Measurements from ENCODE around the gene KLHL17.

Gene KLHL17

DNA sequence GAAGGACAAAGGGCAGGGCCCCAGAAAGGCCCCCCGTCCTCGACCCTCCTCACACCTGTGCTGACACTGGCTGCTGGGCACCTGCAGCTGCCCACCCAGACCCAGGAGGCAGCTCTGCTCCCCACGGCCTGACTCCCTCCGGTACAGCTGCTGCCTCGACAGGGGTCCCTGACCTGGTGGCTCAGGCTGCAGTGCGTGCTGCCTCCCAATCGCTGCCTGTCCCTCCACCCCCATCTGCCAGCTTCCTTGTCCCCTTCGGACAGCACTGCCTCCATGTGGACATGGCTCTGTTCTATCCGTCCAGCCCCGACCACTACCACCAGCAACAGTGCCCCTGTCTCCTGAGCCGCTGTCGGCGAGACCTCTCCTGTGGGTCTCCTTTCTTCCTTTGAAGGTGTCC is 5.5 kb upstream of the KLHL17 start:
- peaks cover 75% of the 10 kb centered on the region for H3K36me3 ChIP-seq (ENCODE audit: control insufficient read depth, insufficient read depth, low read length)
- 96 to 98% methylated on average over 9 to 13 of the region's 13 CpGs for WGBS, 2 experiments (ENCODE audit: insufficient coverage in 2 of 2)
- H3K4me1 ChIP-seq (ENCODE audit: control insufficient read depth, insufficient read depth, low read length, poor library complexity, severe bottlenecking) = peaks cover 8% of the 10 kb centered on the region
- no peaks in the 10 kb centered on the region for H3K9me3 ChIP-seq (ENCODE audit: control insufficient read depth, low read length)
- H3K4me3 ChIP-seq (ENCODE audit: extremely low read depth, insufficient read depth, low read length, poor library complexity, severe bottlenecking) = no peak overlapping the region
- H3K27ac ChIP-seq (ENCODE audit: low read depth, low read length, severe bottlenecking) = no peak overlapping the region

DNA sequence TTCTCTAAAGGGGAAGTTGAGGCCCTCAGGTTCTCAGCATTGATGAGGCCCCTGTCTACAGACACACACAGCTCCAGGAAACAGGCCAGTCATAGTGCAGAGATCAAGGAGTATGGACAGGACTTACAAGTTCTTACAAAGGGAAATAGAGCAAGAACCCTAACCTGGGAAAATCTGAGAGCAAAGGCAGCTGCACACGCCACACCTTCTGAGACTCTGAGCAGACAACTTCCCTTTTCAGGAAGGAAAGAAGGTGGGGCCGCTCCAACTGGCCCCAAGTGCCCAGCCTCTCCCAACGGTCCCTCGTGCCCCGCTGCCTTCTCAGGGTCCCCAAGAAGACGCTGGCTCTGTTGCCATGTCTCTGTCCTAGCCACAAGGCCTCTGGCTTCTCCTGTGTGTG is 4.9 kb upstream of the KLHL17 start:
- H3K9me3 ChIP-seq (ENCODE audit: control insufficient read depth, low read length) = no peaks in the 10 kb centered on the region
- H3K36me3 ChIP-seq (ENCODE audit: control insufficient read depth, insufficient read depth, low read length) = peaks cover 70% of the 10 kb centered on the region
- H3K4me3 ChIP-seq (ENCODE audit: extremely low read depth, insufficient read depth, low read length, poor library complexity, severe bottlenecking) = no peak overlapping the region
- 95 to 100% methylated on average over 6 of the region's 6 CpGs for WGBS, 2 experiments (ENCODE audit: insufficient coverage in 2 of 2)
- peaks cover 8% of the 10 kb centered on the region for H3K4me1 ChIP-seq (ENCODE audit: control insufficient read depth, insufficient read depth, low read length, poor library complexity, severe bottlenecking)
- H3K27ac ChIP-seq (ENCODE audit: low read depth, low read length, severe bottlenecking) = no peak overlapping the region

DNA sequence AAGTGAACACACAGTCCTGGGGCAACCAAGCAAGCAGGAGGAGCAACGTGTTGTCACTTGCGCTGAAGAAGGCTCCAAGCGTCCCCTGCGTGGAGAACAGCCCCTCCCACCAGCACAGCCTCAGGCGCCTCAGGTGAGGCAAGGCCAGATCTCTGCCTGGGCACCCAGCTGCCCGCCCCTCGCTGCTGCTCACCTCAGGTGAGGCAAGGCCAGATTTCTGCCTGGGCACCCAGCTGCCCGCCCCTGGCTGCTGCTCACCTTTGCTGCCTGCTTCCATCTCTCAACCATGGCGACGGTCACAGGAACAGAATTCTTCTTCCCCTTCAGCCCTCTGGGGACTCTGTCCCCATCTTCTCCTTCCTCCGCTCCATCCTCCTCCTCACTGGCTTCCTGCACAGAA is 3.7 kb upstream of the KLHL17 start:
- Histone ChIP-seq H3K36me3 (ENCODE audit: control insufficient read depth, insufficient read depth, low read length) (peaks cover 59% of the 10 kb centered on the region), H3K27ac (ENCODE audit: low read depth, low read length, severe bottlenecking) (no peak overlapping the region), H3K9me3 (ENCODE audit: control insufficient read depth, low read length) (no peaks in the 10 kb centered on the region), H3K4me3 (ENCODE audit: extremely low read depth, insufficient read depth, low read length, poor library complexity, severe bottlenecking) (no peak overlapping the region), H3K4me1 (ENCODE audit: control insufficient read depth, insufficient read depth, low read length, poor library complexity, severe bottlenecking) (peaks cover 8% of the 10 kb centered on the region)
- WGBS, 2 experiments (ENCODE audit: insufficient coverage in 2 of 2) = 97 to 98% methylated on average over 6 to 9 of the region's 11 CpGs

DNA sequence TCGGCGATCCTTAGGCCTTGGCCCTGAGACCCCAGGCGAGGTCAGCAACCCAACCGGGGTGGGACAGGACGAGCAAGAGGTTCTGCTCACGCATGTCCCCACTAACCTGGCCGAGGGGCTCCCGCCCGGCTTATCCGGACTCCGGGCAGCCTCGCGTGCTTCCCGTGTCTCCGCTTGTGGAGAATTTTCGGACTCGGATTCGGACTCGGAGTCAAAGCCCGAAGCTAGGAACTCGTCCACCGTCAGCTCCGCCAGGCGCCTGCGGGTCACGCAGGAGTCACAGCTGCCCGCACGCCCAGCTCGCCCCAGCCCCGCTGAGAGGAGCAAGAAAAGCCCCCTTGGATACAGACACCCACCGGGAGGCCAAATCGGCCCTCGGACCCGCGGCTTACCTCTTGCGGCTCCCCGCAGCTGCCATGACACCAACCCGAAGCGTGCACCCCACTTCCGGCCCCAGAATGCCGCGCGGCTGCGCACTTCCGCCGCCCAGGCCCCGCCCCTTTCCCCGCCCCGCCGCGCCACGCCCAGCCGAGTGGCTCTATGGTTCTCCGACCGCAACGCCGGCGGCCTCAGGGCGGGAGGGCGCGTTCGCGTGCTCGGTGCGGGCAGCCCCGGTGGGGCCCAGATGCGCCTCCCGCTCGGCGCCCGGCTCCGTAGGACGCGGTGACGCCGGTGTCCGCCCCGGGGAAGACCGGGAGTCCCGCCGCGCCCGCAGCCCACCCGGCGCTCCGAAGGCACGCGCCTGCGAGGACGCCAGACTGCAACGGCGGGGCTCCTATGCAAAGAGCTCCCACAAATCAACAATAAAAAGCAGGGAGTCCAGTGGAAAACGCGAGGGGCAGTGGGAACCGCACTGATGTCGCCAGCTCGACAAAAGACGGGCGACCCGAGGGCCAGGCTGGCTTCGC is 1.3 kb upstream of the KLHL17 start, which contains the start of gene NOC2L:
Gene NOC2L, minus strand, starts transcription at position 434 of the 908 bp plus-strand sequence. Its CDS starts 16 bp downstream, at position 418.
- 3 to 7% methylated on average over 73 to 95 of the region's 101 CpGs for WGBS, 2 experiments (ENCODE audit: insufficient coverage in 2 of 2)
- Histone ChIP-seq H3K36me3 (ENCODE audit: control insufficient read depth, insufficient read depth, low read length) (peaks cover 55% of the 10 kb centered on the region), H3K9me3 (ENCODE audit: control insufficient read depth, low read length) (no peaks in the 10 kb centered on the region), H3K4me1 (ENCODE audit: control insufficient read depth, insufficient read depth, low read length, poor library complexity, severe bottlenecking) (peaks cover 8% of the 10 kb centered on the region), H3K4me3 (ENCODE audit: extremely low read depth, insufficient read depth, low read length, poor library complexity, severe bottlenecking) (peak within 1 kb of the TSS; percentile 94), H3K27ac (ENCODE audit: low read depth, low read length, severe bottlenecking) (no peak within 1 kb of the TSS)

DNA sequence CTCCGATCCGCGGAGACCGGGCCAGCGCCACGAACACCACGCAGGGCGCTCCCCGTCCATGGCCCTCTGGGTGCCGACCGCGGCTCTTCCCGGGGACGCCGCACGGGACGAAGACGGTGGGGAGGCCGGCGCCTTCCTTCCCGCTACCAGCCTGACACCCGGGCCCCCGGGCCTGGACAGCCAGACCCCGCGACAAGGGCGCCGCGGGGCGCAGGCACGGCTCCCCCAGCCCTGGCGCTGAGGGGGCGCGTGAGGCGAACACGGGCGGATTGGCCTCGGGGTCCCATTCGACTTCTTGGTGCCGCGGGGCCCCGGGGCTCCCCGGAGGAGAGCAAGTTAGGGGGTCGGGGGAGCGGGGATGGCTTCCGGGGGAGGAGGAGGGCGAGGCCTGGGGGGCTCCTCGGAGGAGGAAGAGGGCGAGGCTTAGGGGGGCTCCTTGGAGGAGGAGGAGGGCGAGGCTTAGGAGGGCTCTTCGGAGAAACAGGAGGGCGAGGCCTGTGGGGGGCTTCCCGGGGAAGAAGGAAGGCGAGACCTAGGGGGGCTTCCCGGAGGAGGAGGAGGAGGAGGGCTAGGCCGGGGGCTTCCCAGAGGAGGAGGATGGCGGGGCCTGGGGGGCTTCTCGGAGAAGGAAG is 537 bp upstream of the KLHL17 start:
- no peaks in the 10 kb centered on the region for H3K9me3 ChIP-seq (ENCODE audit: control insufficient read depth, low read length)
- no peak overlapping the region for H3K27ac ChIP-seq (ENCODE audit: low read depth, low read length, severe bottlenecking)
- H3K4me1 ChIP-seq (ENCODE audit: control insufficient read depth, insufficient read depth, low read length, poor library complexity, severe bottlenecking) = peaks cover 8% of the 10 kb centered on the region
- H3K36me3 ChIP-seq (ENCODE audit: control insufficient read depth, insufficient read depth, low read length) = peaks cover 52% of the 10 kb centered on the region
- peak overlapping the region; percentile 61 for H3K4me3 ChIP-seq (ENCODE audit: extremely low read depth, insufficient read depth, low read length, poor library complexity, severe bottlenecking)
- 44 to 59% methylated on average over 20 to 47 of the region's 57 CpGs for WGBS, 2 experiments (ENCODE audit: insufficient coverage in 2 of 2)

DNA sequence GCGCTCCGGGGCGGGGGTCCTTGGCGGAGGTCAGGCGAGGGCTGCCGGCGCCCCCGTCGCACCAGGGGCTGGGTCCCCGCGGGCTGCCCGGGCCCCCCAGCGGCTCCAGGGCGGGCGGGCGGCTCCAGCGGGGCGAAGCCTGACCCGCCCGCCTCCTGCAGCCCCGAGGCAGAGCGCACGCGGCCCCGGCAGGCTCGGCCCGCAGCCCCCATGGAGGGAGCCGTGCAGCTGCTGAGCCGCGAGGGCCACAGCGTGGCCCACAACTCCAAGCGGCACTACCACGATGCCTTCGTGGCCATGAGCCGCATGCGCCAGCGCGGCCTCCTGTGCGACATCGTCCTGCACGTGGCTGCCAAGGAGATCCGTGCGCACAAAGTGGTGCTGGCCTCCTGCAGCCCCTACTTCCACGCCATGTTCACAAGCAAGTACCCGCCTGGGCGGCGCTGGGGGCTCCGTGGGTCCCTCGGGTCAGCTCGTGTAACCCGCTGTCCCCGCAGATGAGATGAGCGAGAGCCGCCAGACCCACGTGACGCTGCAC is 817 bp downstream of the KLHL17 start:
- H3K27ac ChIP-seq (ENCODE audit: low read depth, low read length, severe bottlenecking) = no peak overlapping the region
- H3K4me3 ChIP-seq (ENCODE audit: extremely low read depth, insufficient read depth, low read length, poor library complexity, severe bottlenecking) = peak overlapping the region; percentile 61
- peaks cover 47% of the 10 kb centered on the region for H3K36me3 ChIP-seq (ENCODE audit: control insufficient read depth, insufficient read depth, low read length)
- H3K4me1 ChIP-seq (ENCODE audit: control insufficient read depth, insufficient read depth, low read length, poor library complexity, severe bottlenecking) = peaks cover 16% of the 10 kb centered on the region
- 38 to 52% methylated on average over 38 to 50 of the region's 56 CpGs for WGBS, 2 experiments (ENCODE audit: insufficient coverage in 2 of 2)
- no peaks in the 10 kb centered on the region for H3K9me3 ChIP-seq (ENCODE audit: control insufficient read depth, low read length)

DNA sequence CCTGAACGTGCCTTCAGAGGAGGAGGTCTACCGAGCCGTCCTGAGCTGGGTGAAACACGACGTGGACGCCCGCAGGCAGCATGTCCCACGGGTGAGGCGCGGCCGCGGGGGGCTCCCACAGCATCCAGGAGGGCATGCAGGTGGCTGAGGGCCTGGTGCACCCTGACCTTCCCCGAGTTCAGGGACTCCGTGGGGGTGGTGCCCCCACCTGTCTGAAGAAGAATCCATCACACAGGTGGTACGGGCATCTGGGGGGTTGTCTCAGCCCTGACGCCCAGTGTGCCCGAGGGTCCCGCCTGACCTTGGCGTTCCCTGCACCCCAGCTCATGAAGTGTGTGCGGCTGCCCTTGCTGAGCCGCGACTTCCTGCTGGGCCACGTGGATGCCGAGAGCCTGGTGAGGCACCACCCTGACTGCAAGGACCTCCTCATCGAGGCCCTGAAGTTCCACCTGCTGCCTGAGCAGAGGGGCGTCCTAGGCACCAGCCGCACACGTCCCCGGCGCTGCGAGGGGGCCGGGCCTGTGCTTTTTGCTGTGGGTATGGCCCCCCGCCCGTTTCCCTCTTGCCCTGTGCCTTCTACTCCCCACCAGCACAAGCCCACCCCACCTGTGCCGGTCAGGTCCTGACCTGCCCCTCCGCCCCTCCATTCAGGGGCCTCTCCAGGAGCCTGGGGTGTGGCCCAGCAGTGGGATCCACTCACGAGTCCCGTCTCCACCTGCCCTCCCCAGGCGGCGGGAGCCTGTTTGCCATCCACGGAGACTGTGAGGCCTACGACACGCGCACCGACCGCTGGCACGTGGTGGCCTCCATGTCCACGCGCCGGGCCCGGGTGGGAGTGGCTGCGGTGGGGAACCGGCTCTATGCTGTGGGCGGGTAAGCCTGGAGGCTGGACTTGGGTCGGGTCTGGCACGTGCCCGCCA is 2.3 kb downstream of the KLHL17 start:
- Histone ChIP-seq H3K27ac (ENCODE audit: low read depth, low read length, severe bottlenecking) (no peak overlapping the region), H3K9me3 (ENCODE audit: control insufficient read depth, low read length) (no peaks in the 10 kb centered on the region), H3K36me3 (ENCODE audit: control insufficient read depth, insufficient read depth, low read length) (peaks cover 33% of the 10 kb centered on the region), H3K4me1 (ENCODE audit: control insufficient read depth, insufficient read depth, low read length, poor library complexity, severe bottlenecking) (peaks cover 17% of the 10 kb centered on the region), H3K4me3 (ENCODE audit: extremely low read depth, insufficient read depth, low read length, poor library complexity, severe bottlenecking) (no peak overlapping the region)
- WGBS, 2 experiments (ENCODE audit: insufficient coverage in 2 of 2) = 97 to 98% methylated on average over 40 to 55 of the region's 57 CpGs

DNA sequence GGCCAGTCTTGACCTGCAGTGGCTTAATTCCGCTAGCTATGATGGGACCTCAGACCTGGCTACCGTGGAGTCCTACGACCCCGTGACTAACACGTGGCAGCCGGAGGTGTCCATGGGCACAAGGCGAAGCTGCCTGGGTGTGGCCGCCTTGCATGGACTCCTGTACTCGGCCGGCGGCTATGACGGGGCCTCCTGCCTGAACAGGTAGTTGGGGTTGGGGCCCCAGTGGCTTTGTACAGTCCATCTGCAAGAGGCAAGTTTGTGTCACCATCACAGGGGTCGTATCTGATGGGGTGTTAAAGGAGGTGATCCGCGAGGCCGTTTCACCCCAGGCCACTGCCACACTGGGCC is 2.9 kb downstream of the KLHL17 start:
- no peak overlapping the region for H3K27ac ChIP-seq (ENCODE audit: low read depth, low read length, severe bottlenecking)
- peaks cover 33% of the 10 kb centered on the region for H3K36me3 ChIP-seq (ENCODE audit: control insufficient read depth, insufficient read depth, low read length)
- peaks cover 13% of the 10 kb centered on the region for H3K4me1 ChIP-seq (ENCODE audit: control insufficient read depth, insufficient read depth, low read length, poor library complexity, severe bottlenecking)
- no peak overlapping the region for H3K4me3 ChIP-seq (ENCODE audit: extremely low read depth, insufficient read depth, low read length, poor library complexity, severe bottlenecking)
- 95% methylated on average over 15 to 16 of the region's 16 CpGs for WGBS, 2 experiments (ENCODE audit: insufficient coverage in 2 of 2)
- H3K9me3 ChIP-seq (ENCODE audit: control insufficient read depth, low read length) = no peaks in the 10 kb centered on the region

DNA sequence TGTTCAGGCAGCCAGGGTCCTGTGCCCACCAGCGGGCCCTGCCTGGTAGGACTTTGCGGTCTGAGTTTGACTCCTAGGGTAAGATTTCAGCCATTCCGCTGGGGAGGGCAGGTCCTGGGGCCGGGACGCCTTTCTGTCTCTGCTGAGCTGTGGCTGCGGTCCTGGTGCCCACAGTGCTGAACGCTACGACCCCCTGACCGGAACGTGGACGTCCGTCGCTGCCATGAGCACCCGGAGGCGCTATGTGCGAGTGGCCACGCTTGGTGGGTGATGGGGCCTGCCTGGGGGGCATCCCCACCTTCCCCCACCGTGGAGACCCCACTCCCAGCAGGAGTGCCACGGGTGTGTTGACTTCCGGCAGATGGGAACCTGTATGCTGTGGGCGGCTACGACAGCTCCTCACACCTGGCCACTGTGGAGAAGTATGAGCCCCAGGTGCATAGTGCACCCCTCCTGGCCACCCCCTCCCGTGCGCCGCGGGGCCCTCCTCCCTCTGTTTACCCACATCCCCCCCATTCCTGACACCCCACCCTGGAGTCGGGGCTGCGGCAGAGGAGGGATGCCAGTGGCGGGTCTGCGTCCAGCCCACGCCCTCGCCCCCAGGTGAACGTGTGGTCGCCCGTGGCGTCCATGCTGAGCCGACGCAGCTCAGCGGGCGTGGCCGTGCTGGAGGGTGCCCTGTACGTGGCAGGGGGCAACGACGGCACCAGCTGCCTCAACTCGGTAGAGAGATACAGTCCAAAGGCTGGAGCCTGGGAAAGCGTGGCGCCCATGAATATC is 3.6 kb downstream of the KLHL17 start:
- H3K4me1 ChIP-seq (ENCODE audit: control insufficient read depth, insufficient read depth, low read length, poor library complexity, severe bottlenecking) = peaks cover 13% of the 10 kb centered on the region
- H3K27ac ChIP-seq (ENCODE audit: low read depth, low read length, severe bottlenecking) = no peak overlapping the region
- 97 to 98% methylated on average over 31 to 41 of the region's 47 CpGs for WGBS, 2 experiments (ENCODE audit: insufficient coverage in 2 of 2)
- peaks cover 33% of the 10 kb centered on the region for H3K36me3 ChIP-seq (ENCODE audit: control insufficient read depth, insufficient read depth, low read length)
- no peaks in the 10 kb centered on the region for H3K9me3 ChIP-seq (ENCODE audit: control insufficient read depth, low read length)
- H3K4me3 ChIP-seq (ENCODE audit: extremely low read depth, insufficient read depth, low read length, poor library complexity, severe bottlenecking) = no peak overlapping the region

Data from mesodermal cell (in vitro differentiated cells).